Superior temporal gyrus (tissue), 1 donor: ENCODE data around the gene TIMP2.
A peak's percentile ranks its signal among the peaks of the same experiment; 100 is the strongest.
"Not testable (repeated sequence)": the region's sequence is repeated elsewhere in the genome, so short reads cannot be mapped to it uniquely, and the experiment has no call there.

Experiments
- DNase-seq: peaks from one replicate; pipeline ENCODE4 v3.0.0-alpha.2; 2016; ENCODE audit errors: extremely low spot score

TIMP2 gene

DNA sequence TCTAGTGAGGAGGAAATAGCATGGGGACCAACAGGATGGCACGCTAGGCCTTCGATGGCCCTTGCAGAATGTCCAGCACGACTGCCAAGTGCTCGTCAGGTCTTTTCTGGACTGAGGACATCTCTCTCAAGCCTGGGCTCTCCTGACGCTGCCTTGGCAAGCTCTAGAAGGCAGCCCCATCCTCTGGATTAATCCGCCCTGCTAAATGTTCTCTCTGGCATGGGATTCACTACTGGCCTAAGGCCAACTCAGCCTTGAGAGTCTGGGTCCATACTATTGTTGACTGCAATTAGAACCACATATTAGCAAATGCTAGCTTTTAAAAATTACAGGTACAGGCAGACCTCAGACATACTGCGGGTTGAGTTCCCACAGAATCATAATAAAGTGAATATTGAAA lies 19.6 kb downstream of the TIMP2 start:
- DNase-seq: no peak

- DNase-seq: no peak
These were observed 20.1 kb downstream of the TIMP2 start for GRCh38 chr17:78905116-78905515.

DNA sequence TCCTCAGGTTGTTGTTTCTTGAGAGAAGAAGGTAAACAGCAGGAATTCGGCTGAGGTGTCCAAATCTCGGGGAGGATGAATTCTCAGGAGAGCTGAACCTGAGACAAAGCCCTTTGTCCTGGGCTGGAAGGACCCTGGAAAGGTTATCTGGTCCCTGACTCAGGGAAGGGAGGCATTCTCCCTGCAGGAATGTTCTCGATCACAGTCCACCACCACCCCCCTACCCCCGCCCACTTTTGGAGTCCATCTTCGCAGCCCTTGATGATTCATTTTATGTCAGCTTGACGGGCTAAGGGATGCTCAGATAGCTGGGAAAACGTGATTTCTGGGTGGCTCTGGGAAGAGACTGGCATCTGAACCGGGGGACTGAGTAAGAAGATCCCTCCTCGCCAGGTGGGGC lies 20.8 kb downstream of the TIMP2 start:
- DNase-seq: no peak

GRCh38 chr17:78903101-78903779 lies 21.9 kb downstream of the TIMP2 start, which contains the start of gene CEP295NL:
TSS of gene CEP295NL (minus strand) at chr17:78903201. CDS start at chr17:78901828, 1,373 bp downstream.
- DNase-seq: no peak

DNA sequence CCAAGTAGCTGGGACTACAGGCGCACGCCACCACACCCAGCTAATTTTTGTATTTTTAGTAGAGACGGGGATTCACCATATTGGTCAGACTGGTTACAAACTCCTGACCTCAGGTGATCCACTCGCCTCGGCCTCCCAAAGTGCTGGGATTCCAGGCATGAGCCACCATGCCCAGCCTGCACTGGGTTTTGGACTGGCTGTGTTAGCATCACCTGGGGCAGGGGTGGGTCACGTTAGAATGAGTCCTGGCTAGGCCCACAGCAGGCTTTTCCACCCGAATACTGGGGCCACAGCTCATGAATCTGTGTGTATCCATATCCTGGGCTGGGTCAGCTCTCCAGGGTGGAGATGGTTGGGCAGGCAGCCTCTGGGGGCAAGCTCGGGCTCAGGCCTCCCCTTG lies 23.0 kb downstream of the TIMP2 start:
- DNase-seq: not testable (repeated sequence)

DNA sequence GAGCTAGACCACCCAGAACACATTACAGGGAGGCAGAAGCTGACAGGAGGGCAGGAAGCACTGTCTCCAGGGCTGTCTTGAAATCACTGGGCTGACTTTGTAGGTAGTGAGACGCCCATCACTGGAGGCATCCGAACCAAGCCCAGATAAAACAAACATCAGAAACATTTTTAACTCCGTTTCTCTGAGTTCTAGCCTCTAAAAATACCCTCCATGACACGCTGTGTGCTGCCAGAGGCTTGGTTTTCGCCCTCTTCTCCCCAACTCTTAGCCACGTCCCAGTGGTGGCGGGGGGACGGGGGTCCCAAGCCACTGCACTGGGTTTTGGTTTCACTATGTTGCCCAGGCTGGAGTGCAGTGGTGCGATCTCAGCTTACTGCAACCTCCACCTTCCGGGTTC lies 23.4 kb downstream of the TIMP2 start:
- no peak for DNase-seq

- DNase-seq: no peak
These were observed 24.4 kb downstream of the TIMP2 start for GRCh38 chr17:78900816-78901215.

DNA sequence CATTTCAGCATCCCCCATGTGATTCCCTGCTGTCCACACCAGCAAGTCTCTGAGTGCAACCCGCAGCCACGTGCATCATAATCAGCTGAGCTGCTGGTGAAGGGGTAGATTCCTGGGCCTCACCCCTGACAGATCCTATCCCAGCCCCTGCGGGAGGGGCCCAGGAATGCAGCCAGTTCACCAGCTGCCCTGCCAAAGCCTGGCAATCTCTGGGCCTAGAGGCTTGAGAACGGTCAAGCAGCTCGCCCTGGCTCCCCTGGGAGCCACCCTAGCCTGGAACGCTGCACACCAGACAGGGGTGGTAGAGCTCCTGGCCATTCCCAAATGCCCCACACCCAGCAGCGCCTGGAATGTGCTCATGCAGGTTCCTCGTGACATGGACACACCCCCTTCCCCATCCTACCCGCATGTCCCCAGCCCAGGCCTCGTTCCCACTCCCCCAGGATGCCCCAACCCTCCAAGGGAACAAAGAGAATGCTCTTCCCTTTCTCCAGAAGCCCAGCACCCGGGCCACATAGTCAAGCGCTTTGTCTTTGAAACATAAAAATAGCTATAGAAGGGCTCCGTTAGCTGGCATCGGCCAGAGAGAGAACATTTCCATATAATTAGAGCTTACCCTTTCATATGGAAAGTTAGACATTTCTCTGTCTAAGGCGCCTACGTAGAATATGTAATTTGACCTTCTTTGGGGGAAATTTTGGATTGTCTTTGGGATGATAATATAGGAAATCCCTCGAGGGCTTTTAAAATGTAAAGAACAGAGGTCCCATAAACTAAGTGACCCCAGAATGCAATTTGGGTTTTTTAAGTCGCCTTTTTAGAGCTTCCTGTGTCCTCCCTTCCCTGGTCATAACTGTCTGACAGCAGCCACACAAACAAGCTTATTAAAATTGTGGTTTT lies 25.6 kb downstream of the TIMP2 start:
- DNase-seq: peak; percentile 79

DNA sequence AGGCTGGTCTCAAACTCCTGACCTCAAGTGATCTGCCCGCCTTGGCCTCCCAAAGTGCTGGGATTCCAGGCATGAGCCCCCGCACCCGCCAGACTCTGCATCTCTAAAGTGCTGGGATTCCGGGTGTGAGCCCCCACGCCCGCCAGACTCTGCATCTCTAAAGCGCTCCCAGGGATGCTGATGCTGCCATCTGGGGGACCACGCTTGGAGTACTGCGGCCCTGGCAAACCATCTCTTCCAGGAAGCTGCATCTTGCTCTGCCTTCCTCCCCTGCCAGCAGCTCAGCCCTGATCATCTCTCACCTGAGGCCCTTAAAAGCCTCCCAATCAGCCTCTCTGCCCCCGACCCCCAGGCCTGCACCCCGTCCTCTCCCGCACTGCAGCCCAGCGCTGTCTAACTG lies 26.2 kb downstream of the TIMP2 start:
- DNase-seq: no peak

DNA sequence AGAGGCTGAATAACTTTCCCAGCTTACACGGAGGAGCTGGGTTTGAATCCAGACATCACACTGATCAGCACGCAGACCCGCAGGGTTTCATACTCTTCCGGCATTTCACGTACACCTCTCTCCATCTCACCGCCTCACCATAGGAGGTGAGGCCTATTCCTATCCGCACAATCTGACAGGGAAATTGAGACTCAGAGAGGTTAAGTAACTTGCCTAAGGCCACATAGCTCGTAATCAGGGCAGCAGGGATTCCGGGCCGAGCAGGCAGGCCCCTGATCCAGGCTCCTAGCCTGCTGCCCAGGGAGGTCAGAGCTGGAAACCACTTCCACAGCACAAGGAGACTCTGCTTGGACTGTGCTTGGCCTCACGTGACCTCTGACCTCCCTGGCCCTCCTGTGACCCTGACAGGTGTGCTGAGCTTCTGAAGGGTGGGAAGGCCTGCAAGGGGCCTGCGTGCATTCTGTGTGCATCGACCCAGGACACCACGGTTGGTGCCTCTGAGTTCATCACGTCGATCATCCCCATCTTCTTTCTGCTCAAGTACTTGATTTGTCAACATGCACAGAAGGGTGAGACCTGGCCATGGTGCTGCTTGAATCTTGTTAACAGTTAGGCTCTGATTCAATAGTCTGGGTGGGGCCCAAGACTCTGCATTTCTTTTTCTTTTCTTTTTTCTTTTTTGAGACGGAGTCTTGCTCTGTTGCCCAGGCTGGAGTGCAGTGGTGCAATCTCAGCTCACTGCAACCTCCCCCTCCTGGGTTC lies 26.9 kb downstream of the TIMP2 start:
- DNase-seq: no peak

GRCh38 chr17:78897664-78898047 lies 27.5 kb downstream of the TIMP2 start:
- DNase-seq: no peak

GRCh38 chr17:78896834-78897663 lies 28.1 kb downstream of the TIMP2 start:
- DNase-seq: no peak

GRCh38 chr17:78896091-78896833 lies 28.9 kb downstream of the TIMP2 start:
- peak; percentile 80 for DNase-seq

DNA sequence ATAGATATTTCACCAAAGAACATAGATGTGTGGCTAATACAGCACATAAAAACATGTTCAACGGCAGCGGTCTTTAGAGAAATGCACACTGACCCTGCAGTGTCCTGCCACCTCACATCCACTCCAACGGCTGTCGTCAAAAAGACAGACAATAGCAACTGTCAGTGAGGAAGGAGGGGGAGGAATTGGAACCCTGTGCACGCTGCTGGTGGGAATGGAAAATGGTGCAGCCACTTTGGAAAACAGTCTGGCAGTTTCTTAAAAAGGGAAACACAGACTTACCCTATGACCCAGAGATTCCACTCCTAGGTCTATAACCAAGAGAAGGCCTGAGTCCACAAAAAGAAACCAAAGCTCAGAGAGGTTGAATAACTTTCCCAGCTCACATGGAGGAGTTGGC lies 29.9 kb downstream of the TIMP2 start:
- no peak for DNase-seq

- peak; percentile 80 for DNase-seq
These were observed 31.5 kb downstream of the TIMP2 start for GRCh38 chr17:78893684-78894083.

DNA sequence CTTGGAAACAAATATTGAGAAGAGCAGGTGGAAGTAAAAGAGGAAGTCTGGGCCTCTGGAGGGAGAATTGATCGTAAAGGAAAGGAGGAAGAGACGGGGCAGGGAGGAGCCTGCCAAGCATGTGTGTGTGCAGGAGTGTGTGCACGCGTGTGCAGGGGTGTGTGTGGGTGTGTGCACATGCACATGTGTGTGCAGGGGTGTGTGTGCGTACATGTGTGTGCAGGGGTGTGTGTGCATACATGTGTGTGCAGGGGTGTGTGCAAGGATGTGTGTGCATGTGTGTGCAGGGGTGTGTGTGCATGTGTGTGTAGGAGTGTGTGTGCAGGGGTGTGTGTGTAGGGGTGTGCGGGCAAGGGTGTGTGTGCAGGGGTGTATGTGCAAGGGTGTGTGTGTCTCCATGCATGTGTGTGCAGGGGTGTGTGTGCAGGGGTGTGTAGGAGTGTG lies 32.2 kb downstream of the TIMP2 start:
- DNase-seq: no peak

DNA sequence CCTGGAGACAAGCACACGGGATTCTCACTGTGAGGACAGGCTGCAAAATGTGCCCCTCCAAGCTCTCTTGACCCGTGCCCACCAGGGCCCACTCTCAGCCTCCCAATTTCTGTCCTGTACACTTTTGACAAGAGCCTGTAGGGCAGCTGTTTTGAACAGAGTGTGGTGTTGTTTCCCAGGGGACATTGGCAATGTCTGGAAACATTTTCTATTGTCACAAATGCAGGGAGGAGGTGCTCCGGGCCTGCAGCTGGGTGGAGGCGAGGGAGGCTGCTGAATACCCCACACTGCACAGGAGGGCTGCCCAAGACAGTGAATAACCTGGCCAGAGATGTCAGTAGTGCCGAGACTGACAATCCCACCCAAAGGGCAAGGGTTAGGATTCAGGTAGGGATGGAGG lies 32.7 kb downstream of the TIMP2 start:
- DNase-seq: peak; percentile 85

DNA sequence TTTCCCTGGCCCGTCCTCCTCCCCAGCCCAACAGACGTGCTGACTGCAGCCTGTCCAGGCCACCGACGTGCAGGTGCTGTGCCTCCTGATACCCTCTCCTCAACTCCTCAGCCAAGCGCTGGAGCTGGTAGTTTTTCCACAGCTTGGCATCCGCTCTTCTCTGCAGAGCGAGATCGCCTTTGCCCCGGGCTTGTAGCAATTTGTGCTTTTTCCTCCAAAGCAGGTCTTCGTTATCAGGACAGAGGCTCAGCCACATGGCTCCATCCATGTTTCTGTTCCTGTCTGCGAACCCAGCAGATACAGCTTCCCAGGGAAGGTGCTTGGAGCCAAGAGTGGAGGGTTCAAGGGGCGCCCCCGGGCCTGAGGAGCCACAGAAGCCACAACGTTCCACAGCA lies 33.1 kb downstream of the TIMP2 start:
- no peak for DNase-seq

DNA sequence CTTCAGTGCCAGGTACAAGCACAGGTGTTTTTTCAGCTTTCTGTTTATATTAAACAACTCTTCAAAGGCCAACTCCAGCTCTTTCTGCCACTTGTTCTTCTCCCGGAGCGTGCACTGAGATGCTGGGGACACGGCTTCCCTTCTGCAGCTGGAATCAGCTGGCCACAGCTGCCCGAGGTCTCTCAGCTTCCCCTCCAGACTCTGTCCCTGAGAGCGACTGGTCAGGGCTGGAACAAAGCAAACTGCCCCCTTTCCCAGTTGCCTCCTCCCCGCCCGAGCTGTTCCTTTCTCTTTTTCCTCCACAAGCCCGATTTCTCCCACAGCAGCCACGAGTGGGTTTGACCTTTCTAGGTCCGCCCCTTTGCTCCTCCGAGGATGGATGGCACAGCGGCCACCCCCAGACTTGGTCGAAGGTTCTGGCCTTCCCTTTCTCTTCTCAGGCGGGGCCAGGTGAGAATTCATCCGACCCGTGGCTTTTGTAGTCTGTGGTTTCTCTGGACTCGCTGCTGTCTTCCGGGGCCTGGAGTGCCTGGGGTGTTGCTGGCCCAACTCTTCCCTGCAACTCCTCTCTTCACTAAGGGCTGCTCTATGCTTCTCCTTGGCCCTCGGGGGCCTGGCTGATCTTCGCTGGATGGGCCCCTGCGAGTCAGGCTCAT lies 33.7 kb downstream of the TIMP2 start:
- DNase-seq: no peak

DNA sequence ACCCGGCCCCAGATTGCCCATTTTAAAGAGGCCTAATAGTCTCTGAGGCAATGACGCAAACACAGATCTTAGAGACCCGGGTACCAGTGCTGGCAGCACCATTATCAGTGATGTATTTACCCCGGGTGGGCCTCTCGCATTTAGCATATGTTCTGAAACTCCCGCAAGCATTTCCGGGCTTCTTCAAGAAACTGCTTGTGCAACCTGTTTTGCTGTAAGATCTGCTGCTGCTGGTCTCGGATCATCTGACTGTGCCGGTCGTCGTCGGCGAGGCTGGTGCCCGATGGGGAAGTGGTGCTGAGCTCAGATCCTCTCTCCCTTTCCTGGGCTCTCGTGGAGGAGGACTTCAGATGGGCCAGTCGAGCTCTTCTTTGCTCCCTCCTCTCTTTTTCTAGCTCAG lies 34.7 kb downstream of the TIMP2 start:
- no peak for DNase-seq
